Amniotic epithelial cell (primary cell): ENCODE measurements around the gene MYO16.
A peak's percentile ranks its signal among the peaks of the same experiment; 100 is the strongest.

Source experiments
- DNase-seq: peaks from one replicate; pipeline ENCODE4 v3.0.0-alpha.2; 2010; ENCODE audit warnings: low read depth

MYO16 gene

GRCh38 chr13:108629181-108629752, at the start of gene MYO16:
Gene MYO16 (plus strand): TSS chr13:108629611. CDS start chr13:108629845, 234 bp downstream.
- no peak for DNase-seq

GRCh38 chr13:108586826-108587225, 42.6 kb upstream of the MYO16 start:
- peak; percentile 16 for DNase-seq

- no peak for DNase-seq
These were observed 40.9 kb upstream of the MYO16 start for GRCh38 chr13:108588516-108588915.

- DNase-seq, result no peak
These were observed 35.3 kb upstream of the MYO16 start for GRCh38 chr13:108594153-108594552.

- no peak for DNase-seq
These were observed 33.8 kb upstream of the MYO16 start for GRCh38 chr13:108595436-108596274.

GRCh38 chr13:108597943-108598342, 31.5 kb upstream of the MYO16 start:
- peak; percentile 41 for DNase-seq

- no peak for DNase-seq
These were observed 23.0 kb upstream of the MYO16 start for GRCh38 chr13:108606424-108606823.

GRCh38 chr13:108609353-108609752, 20.1 kb upstream of the MYO16 start:
- DNase-seq, result peak; percentile 33

- DNase-seq, result no peak
These were observed 18.9 kb upstream of the MYO16 start for GRCh38 chr13:108610507-108610906.

- DNase-seq, result no peak
These were observed 14.2 kb upstream of the MYO16 start for GRCh38 chr13:108615241-108615640.

- no peak for DNase-seq
These were observed 11.2 kb upstream of the MYO16 start for GRCh38 chr13:108618233-108618632.

- DNase-seq, result no peak
These were observed 7.9 kb upstream of the MYO16 start for GRCh38 chr13:108621462-108621861.

GRCh38 chr13:108624108-108624507, 5.3 kb upstream of the MYO16 start:
- no peak for DNase-seq

GRCh38 chr13:108624979-108625378, 4.4 kb upstream of the MYO16 start:
- no peak for DNase-seq

GRCh38 chr13:108629988-108630387, 577 bp downstream of the MYO16 start:
- DNase-seq, result no peak

GRCh38 chr13:108632649-108633167, 3.3 kb downstream of the MYO16 start:
- no peak for DNase-seq

- no peak for DNase-seq
These were observed 9.5 kb downstream of the MYO16 start for GRCh38 chr13:108638901-108639300.

- DNase-seq, result no peak
These were observed 14.4 kb downstream of the MYO16 start for GRCh38 chr13:108643646-108644353.

- no peak for DNase-seq
These were observed 16.0 kb downstream of the MYO16 start for GRCh38 chr13:108645376-108645775.

- no peak for DNase-seq
These were observed 20.9 kb downstream of the MYO16 start for GRCh38 chr13:108650271-108650670.

- no peak for DNase-seq
These were observed 27.3 kb downstream of the MYO16 start for GRCh38 chr13:108656742-108657141.

- no peak for DNase-seq
These were observed 28.1 kb downstream of the MYO16 start for GRCh38 chr13:108657519-108657918.

GRCh38 chr13:108662528-108662927, 33.1 kb downstream of the MYO16 start:
- no peak for DNase-seq
